Gastroesophageal sphincter (tissue), 4 donors: ENCODE data around the gene GRID1. TPM values are rescaled to one million over a fixed set of nuclear protein-coding genes. Genes with fewer than 3 reads are reported as not detected.

Source experiments
- ATAC-seq: fragments of 150-250 bp; one replicate; pipeline ENCODE4 v1.9.1; 2016; ENCODE audit warnings: mild to moderate bottlenecking, moderate library complexity
- H3K27ac ChIP-seq, 4 donors: fragments of 200-600 bp; sonication (generic) in 3 of 4; 1 replicate in 3 of 4; 2 replicates in 1 of 4; pipeline ENCODE4 v1.5.1; 2016 to 2019
- H3K27me3 ChIP-seq: fragments of 200-600 bp; sonication (generic); one replicate; pipeline ENCODE4 v1.5.1; 2019
- H3K36me3 ChIP-seq, 2 donors: fragments of 200-600 bp; sonication (generic); one replicate each; pipeline ENCODE4 v1.5.1; 2019; ENCODE audit warnings: control low read depth in 1 of 2
- H3K4me1 ChIP-seq, 3 donors: fragments of 200-600 bp; sonication (generic); 1 replicate in 2 of 3; 2 replicates in 1 of 3; pipeline ENCODE4 v1.5.1; 2016 to 2019; ENCODE audit warnings: control low read depth in 2 of 3
- H3K4me3 ChIP-seq, 2 donors: fragments of 200-600 bp; sonication (generic); one replicate each; pipeline ENCODE4 v1.5.1; 2019; ENCODE audit warnings: mild to moderate bottlenecking in 1 of 2, moderate library complexity in 1 of 2
- H3K9me3 ChIP-seq, 3 donors: fragments of 200-600 bp; sonication (generic); one replicate each; pipeline ENCODE4 v1.5.1; 2017 to 2019; ENCODE audit warnings: control low read depth in 2 of 3
- CTCF ChIP-seq, 4 experiments: fragments of 200-600 bp in 2 of 4; fragments of 450-650 bp in 2 of 4; sonication (generic) in 1 of 4; IDR thresholded peaks; one replicate each; pipeline ENCODE4 v1.5.1; 2017 to 2019; ENCODE audit warnings: antibody characterized with exemption in 4 of 4, mild to moderate bottlenecking in 2 of 4, moderate library complexity in 2 of 4
- EP300 ChIP-seq: sonication (generic); formaldehyde crosslinking; IDR thresholded peaks from one replicate; pipeline ENCODE4 v1.6.1; 2017; ENCODE audit warnings: antibody characterized with exemption, mild to moderate bottlenecking
- POLR2A ChIP-seq, 2 donors: fragments of 450-650 bp; IDR thresholded peaks; one replicate each; pipeline ENCODE4 v1.6.1; 2017; ENCODE audit warnings: antibody characterized with exemption in 2 of 2, mild to moderate bottlenecking in 2 of 2, moderate library complexity in 1 of 2
- POLR2AphosphoS5 ChIP-seq: sonication (generic); formaldehyde crosslinking; IDR thresholded peaks from one replicate; pipeline ENCODE4 v1.6.1; 2017; ENCODE audit warnings: antibody characterized with exemption
- WGBS, 2 donors: methylation state at CpG; one replicate each; pipeline ENCODE4 v1.1.5; 2018; ENCODE audit warnings: low coverage in 1 of 2; 5-methylcytosine and 5-hydroxymethylcytosine counted together
- total RNA-seq, 4 donors: library from RNA; depleted of rRNA; stranded (reverse); fragments of >200 nt; gene quantifications; one replicate each; pipeline ENCODE4 v1.1.0, GENCODE V29; 2016

Gene GRID1
- total RNA-seq, 4 donors from 2014 or later = 1.2 to 2.7 (median 1.7) TPM

- H3K27me3 ChIP-seq = no peaks in the 10 kb centered on the region
- H3K27ac ChIP-seq = no peak overlapping the region
- WGBS, 2 donors = 17 to 30% methylated on average over 1 to 2 of the region's 2 CpGs
- no peak for TF ChIP-seq CTCF (IDR thresholded peaks at IDR 0.05)
- no peak for TF ChIP-seq EP300
- no peak for TF ChIP-seq POLR2A (IDR thresholded peaks at IDR 0.05)
- no peak for TF ChIP-seq POLR2AphosphoS5
- peaks cover 0 to 5% (median 0%) of the 10 kb centered on the region in 3 donors for H3K9me3 ChIP-seq
- H3K4me3 ChIP-seq = no peak overlapping the region
- no peak for ATAC-seq
- no peaks in the 10 kb centered on the region for H3K36me3 ChIP-seq
- H3K4me1 ChIP-seq = no peaks in the 10 kb centered on the region
These were observed 602.5 kb downstream of the GRID1 start for GRCh38 chr10:85764108-85764507.

DNA sequence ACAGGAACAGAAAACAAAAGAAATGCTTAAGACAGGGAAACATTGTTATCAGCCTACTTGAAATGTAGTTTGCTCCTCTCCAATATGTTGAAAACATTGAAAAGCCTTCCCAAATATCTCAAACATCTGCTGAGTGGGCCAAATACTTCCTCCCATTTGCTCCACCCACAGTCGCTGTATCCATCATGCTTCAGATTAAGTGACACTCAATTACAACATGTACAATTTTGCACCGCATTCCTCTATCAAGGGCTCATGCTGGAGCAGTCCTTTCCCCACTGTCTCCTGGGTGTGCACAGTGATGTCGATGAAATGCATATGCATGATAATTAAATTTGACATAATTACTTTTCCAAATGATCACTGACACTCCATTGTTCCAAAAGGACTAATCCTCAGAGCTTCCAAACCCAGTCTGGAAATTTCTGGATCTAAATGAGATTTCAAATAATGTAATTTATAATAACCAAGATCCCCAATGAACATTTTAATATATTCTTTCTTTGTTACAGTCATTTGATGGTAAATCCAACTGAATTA, 604.6 kb downstream of the GRID1 start:
- H3K4me1 ChIP-seq = no peaks in the 10 kb centered on the region
- no peaks in the 10 kb centered on the region for H3K9me3 ChIP-seq
- ATAC-seq = no peak
- no peaks in the 10 kb centered on the region for H3K27me3 ChIP-seq
- no peak overlapping the region for H3K4me3 ChIP-seq
- WGBS, 2 donors = 51 to 74% methylated on average over 3 of the region's 3 CpGs
- no peak for TF ChIP-seq POLR2A (IDR thresholded peaks at IDR 0.05)
- H3K36me3 ChIP-seq = no peaks in the 10 kb centered on the region
- H3K27ac ChIP-seq = no peak overlapping the region

GRCh38 chr10:85741626-85742300, 624.8 kb downstream of the GRID1 start:
- 55 to 70% methylated on average over 3 to 5 of the region's 5 CpGs for whole genome bisulfite sequencing, 2 donors
- H3K4me3 ChIP-seq = no peak overlapping the region
- ATAC-seq = no peak
- no peaks in the 10 kb centered on the region for H3K36me3 ChIP-seq
- TF ChIP-seq POLR2A (IDR thresholded peaks at IDR 0.05) (no peak), POLR2AphosphoS5 (no peak), CTCF (IDR thresholded peaks at IDR 0.05) (no peak), EP300 (no peak)
- no peak overlapping the region for H3K27ac ChIP-seq
- no peaks in the 10 kb centered on the region for H3K27me3 ChIP-seq
- H3K4me1 ChIP-seq = no peaks in the 10 kb centered on the region
- H3K9me3 ChIP-seq = no peaks in the 10 kb centered on the region

DNA sequence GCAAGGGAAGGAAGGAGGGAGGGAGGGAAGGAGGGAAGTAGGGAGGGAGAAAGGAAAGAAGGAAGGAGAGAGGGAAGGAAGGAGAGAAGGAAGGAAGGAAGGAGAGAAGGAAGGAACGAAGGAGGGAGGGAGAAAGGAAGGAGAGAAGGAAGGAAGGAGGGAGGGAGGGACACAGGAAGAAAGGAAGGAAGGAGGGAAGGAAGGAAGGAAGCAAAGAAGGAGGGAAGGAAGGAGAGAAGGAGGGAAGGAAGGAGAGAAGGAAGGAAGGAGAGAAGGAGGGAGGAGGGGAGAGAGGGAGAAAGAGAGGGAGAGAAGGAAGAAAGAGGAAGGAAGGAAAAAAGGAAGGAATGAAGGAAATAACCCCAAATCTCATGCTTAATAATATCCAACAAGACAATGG, 630.6 kb downstream of the GRID1 start:
- no peaks in the 10 kb centered on the region for H3K36me3 ChIP-seq
- H3K9me3 ChIP-seq = no peaks in the 10 kb centered on the region
- WGBS, 2 donors = 70 to 71% methylated on average over 1 of the region's 1 CpG
- no peaks in the 10 kb centered on the region for H3K27me3 ChIP-seq
- no peaks in the 10 kb centered on the region for H3K4me1 ChIP-seq
- TF ChIP-seq CTCF (IDR thresholded peaks at IDR 0.05) = no peak
- no peak for TF ChIP-seq POLR2A (IDR thresholded peaks at IDR 0.05)
- no peak for TF ChIP-seq EP300
- TF ChIP-seq POLR2AphosphoS5 = no peak
- no peak overlapping the region for H3K4me3 ChIP-seq
- H3K27ac ChIP-seq = no peak overlapping the region
- no peak for ATAC-seq

DNA sequence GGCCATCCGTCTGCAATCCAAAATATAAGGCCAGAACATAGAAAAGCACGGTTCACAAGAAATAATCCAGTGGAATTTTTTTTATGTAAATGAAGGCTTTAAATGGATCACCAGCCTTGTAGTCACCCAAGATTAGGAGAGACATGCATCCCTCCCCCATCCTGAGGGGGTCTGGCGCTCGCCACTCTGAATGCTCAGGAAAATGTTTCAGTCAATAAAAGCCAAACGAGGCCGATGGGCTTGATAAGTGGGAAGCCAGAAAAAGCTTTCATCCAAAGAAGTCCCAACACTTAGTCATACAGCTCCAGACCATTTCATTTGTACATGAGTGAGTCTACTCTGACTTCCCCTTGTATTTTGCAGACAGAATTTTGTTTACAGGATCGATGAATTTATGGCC, 631.8 kb downstream of the GRID1 start:
- TF ChIP-seq CTCF (IDR thresholded peaks at IDR 0.05) (no peak), EP300 (no peak), POLR2AphosphoS5 (no peak), POLR2A (IDR thresholded peaks at IDR 0.05) (no peak)
- WGBS, 2 donors = 72 to 93% methylated on average over 2 to 7 of the region's 7 CpGs
- Histone ChIP-seq H3K4me1 (no peaks in the 10 kb centered on the region), H3K36me3 (no peaks in the 10 kb centered on the region), H3K4me3 (no peak overlapping the region), H3K9me3 (no peaks in the 10 kb centered on the region), H3K27ac (no peak overlapping the region), H3K27me3 (no peaks in the 10 kb centered on the region)
- ATAC-seq = no peak
